AG10803 (cell line): ENCODE results near the gene MSI2.
A peak's percentile ranks its signal among the peaks of the same experiment; 100 is the strongest.

Experiments used
- DNase-seq: peaks from one replicate; pipeline ENCODE4 v3.0.0; 2010; ENCODE audit warnings: low read depth
- H3K4me3 ChIP-seq: 2 replicates; pipeline ENCODE4 v1.5.1; 2011; ENCODE audit warnings: mild to moderate bottlenecking, low read length, control low read depth
- TF ChIP-seq, protein P1 (sequence below): conservative IDR thresholded peaks from 2 replicates; pipeline ENCODE4 v1.5.1; 2011; ENCODE audit warnings: mild to moderate bottlenecking, low read length, control low read depth, inconsistent platforms

Gene MSI2

GRCh38 chr17:57586196-57586740, 329.9 kb downstream of the MSI2 start:
- no peak for DNase-seq
- TF ChIP-seq, protein P1, sequence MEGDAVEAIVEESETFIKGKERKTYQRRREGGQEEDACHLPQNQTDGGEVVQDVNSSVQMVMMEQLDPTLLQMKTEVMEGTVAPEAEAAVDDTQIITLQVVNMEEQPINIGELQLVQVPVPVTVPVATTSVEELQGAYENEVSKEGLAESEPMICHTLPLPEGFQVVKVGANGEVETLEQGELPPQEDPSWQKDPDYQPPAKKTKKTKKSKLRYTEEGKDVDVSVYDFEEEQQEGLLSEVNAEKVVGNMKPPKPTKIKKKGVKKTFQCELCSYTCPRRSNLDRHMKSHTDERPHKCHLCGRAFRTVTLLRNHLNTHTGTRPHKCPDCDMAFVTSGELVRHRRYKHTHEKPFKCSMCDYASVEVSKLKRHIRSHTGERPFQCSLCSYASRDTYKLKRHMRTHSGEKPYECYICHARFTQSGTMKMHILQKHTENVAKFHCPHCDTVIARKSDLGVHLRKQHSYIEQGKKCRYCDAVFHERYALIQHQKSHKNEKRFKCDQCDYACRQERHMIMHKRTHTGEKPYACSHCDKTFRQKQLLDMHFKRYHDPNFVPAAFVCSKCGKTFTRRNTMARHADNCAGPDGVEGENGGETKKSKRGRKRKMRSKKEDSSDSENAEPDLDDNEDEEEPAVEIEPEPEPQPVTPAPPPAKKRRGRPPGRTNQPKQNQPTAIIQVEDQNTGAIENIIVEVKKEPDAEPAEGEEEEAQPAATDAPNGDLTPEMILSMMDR, result no peak
- no peak overlapping the region for H3K4me3 ChIP-seq

- H3K4me3 ChIP-seq, result no peak overlapping the region
- no peak for DNase-seq
- TF ChIP-seq, protein P1, result no peak
Observed at GRCh38 chr17:57586742-57587141, 330.4 kb downstream of the MSI2 start.

- no peak overlapping the region for H3K4me3 ChIP-seq
- no peak for DNase-seq
- TF ChIP-seq, protein P1, result no peak
Observed at GRCh38 chr17:57587193-57587969, 331.1 kb downstream of the MSI2 start.

DNA sequence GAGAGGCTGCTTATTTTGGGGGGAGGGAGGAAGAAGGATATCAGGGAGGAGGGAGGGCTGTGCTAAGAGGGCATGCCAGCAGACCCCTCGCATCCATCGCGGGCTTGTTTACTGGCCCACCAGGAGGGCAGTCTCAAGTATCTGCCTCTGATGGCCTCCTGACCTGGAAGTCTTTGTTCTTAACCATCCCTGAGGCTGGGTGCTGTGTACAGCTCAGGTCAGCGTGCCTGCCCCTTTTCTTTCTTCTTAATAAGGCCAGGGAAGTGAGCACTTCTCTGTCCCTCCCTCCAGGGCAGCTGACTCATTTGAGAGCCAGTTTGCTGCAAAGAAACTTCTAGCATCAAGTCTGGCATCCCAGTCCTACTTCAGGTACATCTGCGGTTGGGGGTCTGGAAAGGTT, 331.8 kb downstream of the MSI2 start:
- H3K4me3 ChIP-seq, result no peak overlapping the region
- TF ChIP-seq, protein P1, result no peak
- no peak for DNase-seq

GRCh38 chr17:57589151-57590034, 333.1 kb downstream of the MSI2 start:
- DNase-seq, result peak; percentile 51
- TF ChIP-seq, protein P1, result no peak
- no peak overlapping the region for H3K4me3 ChIP-seq

DNA sequence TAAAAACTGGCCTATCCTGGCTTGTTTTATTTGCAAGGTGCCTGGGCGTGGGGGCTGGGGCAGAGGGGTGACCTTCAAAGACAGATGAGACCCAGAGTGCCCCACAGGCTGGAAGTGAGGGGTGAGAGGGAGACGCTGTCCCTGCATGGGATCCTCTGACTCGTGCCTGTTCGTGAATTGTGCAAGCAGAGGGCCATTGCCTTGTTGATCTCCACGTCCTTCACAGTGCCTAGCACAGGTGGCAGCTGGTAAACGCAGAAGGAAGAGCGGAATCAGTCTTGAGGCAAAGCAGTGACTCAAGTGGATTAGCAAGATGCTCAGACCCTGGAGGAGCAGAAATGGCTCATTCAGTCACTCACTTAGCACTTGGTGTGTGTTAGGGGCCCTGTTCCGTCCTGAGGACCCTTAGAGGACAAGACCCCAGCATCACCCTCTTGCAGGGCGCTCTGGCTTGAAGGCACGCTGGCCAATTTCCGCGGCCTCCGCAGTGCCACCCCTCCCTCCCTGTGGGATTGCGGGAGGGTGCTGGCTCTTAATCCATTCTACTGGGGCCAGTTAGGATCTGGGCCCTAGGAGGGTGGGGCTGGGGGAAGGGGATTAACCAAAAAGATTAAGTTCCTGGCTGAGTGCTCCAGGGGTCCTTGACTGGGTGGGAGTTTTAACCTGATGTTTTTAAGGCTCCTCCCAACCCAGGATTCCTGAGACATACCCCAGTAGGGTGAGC, 337.6 kb downstream of the MSI2 start:
- DNase-seq, result no peak
- no peak overlapping the region for H3K4me3 ChIP-seq
- TF ChIP-seq, protein P1, result no peak
